Choroid plexus epithelial cell (primary cell): Measurements from ENCODE around the gene IDE.
"Not testable (repeated sequence)": the region's sequence is repeated elsewhere in the genome, so short reads cannot be mapped to it uniquely, and the experiment has no call there.

Source experiments
- DNase-seq: peaks from one replicate; pipeline ENCODE4 v3.0.0-alpha.2; 2010; ENCODE audit warnings: low read depth
- H3K4me3 ChIP-seq: 2 replicates; pipeline ENCODE4 v1.5.1; 2011; ENCODE audit warnings: low read depth, mild to moderate bottlenecking, control low read depth, low read length, moderate library complexity
- TF ChIP-seq, protein P1 (sequence below): conservative IDR thresholded peaks from 2 replicates; pipeline ENCODE4 v1.5.1; 2011; ENCODE audit warnings: low read depth, mild to moderate bottlenecking, control low read depth, inconsistent platforms, low read length, moderate library complexity

IDE gene

GRCh38 chr10:92593619-92594588 lies 20.0 kb upstream of the IDE start:
- TF ChIP-seq, protein P1, sequence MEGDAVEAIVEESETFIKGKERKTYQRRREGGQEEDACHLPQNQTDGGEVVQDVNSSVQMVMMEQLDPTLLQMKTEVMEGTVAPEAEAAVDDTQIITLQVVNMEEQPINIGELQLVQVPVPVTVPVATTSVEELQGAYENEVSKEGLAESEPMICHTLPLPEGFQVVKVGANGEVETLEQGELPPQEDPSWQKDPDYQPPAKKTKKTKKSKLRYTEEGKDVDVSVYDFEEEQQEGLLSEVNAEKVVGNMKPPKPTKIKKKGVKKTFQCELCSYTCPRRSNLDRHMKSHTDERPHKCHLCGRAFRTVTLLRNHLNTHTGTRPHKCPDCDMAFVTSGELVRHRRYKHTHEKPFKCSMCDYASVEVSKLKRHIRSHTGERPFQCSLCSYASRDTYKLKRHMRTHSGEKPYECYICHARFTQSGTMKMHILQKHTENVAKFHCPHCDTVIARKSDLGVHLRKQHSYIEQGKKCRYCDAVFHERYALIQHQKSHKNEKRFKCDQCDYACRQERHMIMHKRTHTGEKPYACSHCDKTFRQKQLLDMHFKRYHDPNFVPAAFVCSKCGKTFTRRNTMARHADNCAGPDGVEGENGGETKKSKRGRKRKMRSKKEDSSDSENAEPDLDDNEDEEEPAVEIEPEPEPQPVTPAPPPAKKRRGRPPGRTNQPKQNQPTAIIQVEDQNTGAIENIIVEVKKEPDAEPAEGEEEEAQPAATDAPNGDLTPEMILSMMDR: no peak
- DNase-seq: no peak

GRCh38 chr10:92592761-92593618 lies 19.1 kb upstream of the IDE start, which contains the start of gene KIF11:
TSS of gene KIF11 (plus strand) at chr10:92593130. CDS start at chr10:92593376, 246 bp downstream.
- peak; percentile 98 for DNase-seq
- H3K4me3 ChIP-seq: peak within 1 kb of the TSS; percentile 84
- TF ChIP-seq, protein P1: no peak

More at GRCh38 chr10:92593619-92594588, 20.0 kb upstream of the IDE start:
- peak overlapping the region; percentile 84 for H3K4me3 ChIP-seq

DNA sequence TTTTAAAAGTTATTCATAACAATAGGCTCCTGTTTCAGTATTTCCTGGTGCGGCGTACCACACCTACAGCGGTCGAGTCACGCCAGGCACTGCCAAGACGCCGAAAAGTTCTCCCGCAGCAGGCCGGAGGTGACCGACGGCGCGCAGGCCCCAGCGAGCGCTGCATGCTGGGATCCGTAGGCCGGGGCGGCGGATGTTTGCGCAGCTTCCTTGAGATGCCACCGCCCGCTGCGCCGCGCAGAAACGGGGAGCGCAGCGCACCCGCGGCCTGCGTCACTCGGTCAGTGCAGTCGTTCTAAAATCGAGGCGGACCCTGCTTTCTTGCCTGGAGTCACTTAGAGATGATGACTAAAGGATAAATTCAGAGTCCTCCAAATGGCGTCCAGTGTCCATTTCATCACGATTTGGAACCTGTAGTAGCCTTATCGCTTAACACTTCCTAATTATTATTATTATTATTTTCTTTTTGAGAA lies 17.7 kb upstream of the IDE start:
- H3K4me3 ChIP-seq: peak overlapping the region; percentile 84
- peak; percentile 96 for DNase-seq
- TF ChIP-seq, protein P1: no peak

GRCh38 chr10:92590623-92591549 lies 17.0 kb upstream of the IDE start:
- peak; percentile 85 for DNase-seq
- TF ChIP-seq, protein P1: peak; percentile 71

DNA sequence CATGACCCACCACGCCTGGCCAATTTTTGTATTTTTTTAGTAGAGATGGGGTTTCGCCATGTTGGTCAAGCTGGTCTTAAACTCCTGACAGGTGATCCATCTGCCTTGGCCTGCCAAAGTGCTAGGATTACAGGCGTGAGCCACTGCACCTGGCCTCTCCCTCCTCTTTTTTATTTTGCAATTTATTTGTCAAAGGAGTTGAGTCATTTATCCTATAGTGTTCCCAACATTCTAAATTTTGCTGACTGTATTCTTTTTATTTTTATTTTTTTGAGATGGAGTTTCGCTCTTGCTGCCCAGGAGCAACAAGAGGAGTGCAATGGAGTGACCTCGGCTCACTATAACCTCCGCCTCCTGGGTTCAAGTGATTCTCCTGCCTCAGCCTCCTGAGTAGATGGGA lies 8.5 kb upstream of the IDE start:
- not testable (repeated sequence) for H3K4me3 ChIP-seq, DNase-seq

More at GRCh38 chr10:92590623-92591549, 17.0 kb upstream of the IDE start:
- peak overlapping the region; percentile 84 for H3K4me3 ChIP-seq

DNA sequence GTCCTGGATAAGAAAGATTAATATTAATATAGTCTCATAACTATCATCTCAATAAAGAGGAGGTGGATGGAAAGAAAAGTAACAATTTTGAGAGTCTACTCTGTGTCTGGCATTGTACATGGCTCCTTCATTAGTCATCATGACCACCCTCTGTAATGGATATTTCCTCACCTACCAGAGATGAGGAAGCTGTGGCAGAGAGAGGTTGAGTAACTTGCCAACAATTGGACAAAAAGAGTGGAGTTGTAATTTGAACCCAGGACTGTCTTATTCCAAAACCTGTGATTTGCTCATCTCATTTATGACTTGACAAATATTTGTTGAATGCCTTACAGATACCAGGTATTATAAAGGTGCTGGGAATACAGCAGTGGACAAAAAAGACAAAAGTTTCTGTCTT lies 2.1 kb upstream of the IDE start:
- TF ChIP-seq, protein P1: no peak

More for the DNA sequence above, 2.1 kb upstream of the IDE start:
- no peak overlapping the region for H3K4me3 ChIP-seq
- peak; percentile 66 for DNase-seq
